ENCODE results near the gene CENPS.

DNA sequence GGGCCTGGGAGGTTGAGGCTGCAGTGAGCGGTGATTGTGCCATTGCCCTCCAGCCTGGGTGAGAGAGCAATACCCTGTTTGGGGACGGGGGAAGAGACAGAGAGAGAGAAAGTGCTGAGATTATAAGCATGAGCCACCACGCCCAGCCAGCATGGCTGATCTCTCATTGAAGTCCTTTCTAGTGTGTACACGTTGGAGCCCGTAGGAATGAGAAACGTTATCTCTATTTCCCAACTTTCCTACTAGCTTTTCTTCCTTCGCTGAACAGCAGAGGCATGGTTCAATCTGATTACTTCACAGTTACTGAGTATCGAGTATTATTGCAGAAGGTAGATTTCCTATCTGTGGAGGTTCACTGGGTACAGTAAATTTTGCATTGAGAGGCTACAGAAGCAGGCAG, 49.1 kb downstream of the CENPS start:
- TF ChIP-seq, protein P1, sequence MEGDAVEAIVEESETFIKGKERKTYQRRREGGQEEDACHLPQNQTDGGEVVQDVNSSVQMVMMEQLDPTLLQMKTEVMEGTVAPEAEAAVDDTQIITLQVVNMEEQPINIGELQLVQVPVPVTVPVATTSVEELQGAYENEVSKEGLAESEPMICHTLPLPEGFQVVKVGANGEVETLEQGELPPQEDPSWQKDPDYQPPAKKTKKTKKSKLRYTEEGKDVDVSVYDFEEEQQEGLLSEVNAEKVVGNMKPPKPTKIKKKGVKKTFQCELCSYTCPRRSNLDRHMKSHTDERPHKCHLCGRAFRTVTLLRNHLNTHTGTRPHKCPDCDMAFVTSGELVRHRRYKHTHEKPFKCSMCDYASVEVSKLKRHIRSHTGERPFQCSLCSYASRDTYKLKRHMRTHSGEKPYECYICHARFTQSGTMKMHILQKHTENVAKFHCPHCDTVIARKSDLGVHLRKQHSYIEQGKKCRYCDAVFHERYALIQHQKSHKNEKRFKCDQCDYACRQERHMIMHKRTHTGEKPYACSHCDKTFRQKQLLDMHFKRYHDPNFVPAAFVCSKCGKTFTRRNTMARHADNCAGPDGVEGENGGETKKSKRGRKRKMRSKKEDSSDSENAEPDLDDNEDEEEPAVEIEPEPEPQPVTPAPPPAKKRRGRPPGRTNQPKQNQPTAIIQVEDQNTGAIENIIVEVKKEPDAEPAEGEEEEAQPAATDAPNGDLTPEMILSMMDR (IDR thresholded peaks at IDR 0.05): no peak
- no peak for TF ChIP-seq POLR2A (IDR thresholded peaks at IDR 0.05)
